ENCODE measurements around the gene FYN.

FYN gene

GRCh38 chr6:111918825-111919224 lies 45.6 kb upstream of the FYN start (continued):
- no peak for TF ChIP-seq ZNF747 (tag by site-specific recombination; IDR thresholded peaks at IDR 0.05)
- no peak for TF ChIP-seq ZNF785 (tag by site-specific recombination; IDR thresholded peaks at IDR 0.05)
- TF ChIP-seq ZNF585B (tag by site-specific recombination; IDR thresholded peaks at IDR 0.05), result no peak
- TF ChIP-seq ZNF23 (tag by site-specific recombination; IDR thresholded peaks at IDR 0.05; ENCODE audit: borderline replicate concordance), result no peak
- no peak for TF ChIP-seq ZNF561 (tag by site-specific recombination; IDR thresholded peaks at IDR 0.05; ENCODE audit: borderline replicate concordance)
- no peak for TF ChIP-seq ZNF677 (tag by site-specific recombination; IDR thresholded peaks at IDR 0.05)
- no peak for TF ChIP-seq ATF2 (tag by site-specific recombination; IDR thresholded peaks at IDR 0.05; ENCODE audit: low read depth)
- no peak for TF ChIP-seq ZBTB26 (tag by site-specific recombination; optimal IDR thresholded peaks at IDR 0.05)

DNA sequence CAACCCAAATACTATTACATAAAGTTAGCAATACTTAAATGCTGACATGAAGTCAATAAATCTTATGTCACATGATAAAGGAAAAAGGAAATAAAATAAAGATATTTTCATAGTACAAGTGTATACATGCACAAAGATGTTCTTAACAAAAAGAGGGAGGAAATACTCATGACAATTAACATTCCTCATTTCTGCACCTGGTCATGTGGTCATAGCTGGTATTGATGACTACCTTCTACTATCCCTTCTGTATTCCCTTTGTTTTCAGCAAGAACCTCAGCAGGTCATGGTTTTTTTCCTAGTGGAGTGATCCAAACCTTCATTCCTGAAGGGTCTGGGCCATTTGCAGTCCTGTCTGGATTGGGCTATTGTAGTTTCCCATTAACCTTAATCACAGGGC lies 43.5 kb upstream of the FYN start:
- H3K36me3 ChIP-seq (ENCODE audit: control insufficient read depth in 2 of 2, insufficient read depth in 1 of 2, low read length in 2 of 2), result no peaks in the 10 kb centered on the region
- peaks cover 4% of the 10 kb centered on the region; the same call in 1 of the 2 replicates for H3K4me1 ChIP-seq (ENCODE audit: control insufficient read depth, insufficient read depth, low read length)
- no peaks in the 10 kb centered on the region for H3K9me3 ChIP-seq (ENCODE audit: control insufficient read depth, insufficient read depth, low read depth, low read length)
- ChIA-PET CTCF (no interaction called here), POLR2A (no interaction called here)
- TF ChIP-seq SP2 (tag by site-specific recombination; IDR thresholded peaks at IDR 0.05) (no peak), ZNF121 (tag by site-specific recombination; IDR thresholded peaks at IDR 0.05) (no peak), ZFP69B (tag by site-specific recombination; IDR thresholded peaks at IDR 0.05) (no peak), ZNF26 (tag by site-specific recombination; IDR thresholded peaks at IDR 0.05) (no peak), ZNF792 (tag by site-specific recombination; IDR thresholded peaks at IDR 0.05) (no peak), ZNF654 (tag by site-specific recombination; IDR thresholded peaks at IDR 0.05; ENCODE audit: low read depth) (no peak), KLF1 (tag by site-specific recombination; IDR thresholded peaks at IDR 0.05) (no peak)
- TF ChIP-seq, protein P1, sequence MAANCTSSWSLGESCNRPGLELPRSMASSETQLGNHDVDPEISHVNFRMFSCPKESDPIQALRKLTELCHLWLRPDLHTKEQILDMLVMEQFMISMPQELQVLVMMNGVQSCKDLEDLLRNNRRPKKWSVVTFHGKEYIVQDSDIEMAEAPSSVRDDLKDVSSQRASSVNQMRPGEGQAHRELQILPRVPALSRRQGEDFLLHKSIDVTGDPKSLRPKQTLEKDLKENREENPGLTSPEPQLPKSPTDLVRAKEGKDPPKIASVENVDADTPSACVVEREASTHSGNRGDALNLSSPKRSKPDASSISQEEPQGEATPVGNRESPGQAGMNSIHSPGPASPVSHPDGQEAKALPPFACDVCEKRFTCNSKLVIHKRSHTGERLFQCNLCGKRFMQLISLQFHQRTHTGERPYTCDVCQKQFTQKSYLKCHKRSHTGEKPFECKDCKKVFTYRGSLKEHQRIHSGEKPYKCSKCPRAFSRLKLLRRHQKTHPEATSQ (tag by site-specific recombination; IDR thresholded peaks at IDR 0.05), result no peak
- H3K4me3 ChIP-seq (ENCODE audit: low read depth, low read length), result no peak overlapping the region
- H3K27ac ChIP-seq (ENCODE audit: extremely low read depth, low read depth, low read length), result no peak overlapping the region

DNA sequence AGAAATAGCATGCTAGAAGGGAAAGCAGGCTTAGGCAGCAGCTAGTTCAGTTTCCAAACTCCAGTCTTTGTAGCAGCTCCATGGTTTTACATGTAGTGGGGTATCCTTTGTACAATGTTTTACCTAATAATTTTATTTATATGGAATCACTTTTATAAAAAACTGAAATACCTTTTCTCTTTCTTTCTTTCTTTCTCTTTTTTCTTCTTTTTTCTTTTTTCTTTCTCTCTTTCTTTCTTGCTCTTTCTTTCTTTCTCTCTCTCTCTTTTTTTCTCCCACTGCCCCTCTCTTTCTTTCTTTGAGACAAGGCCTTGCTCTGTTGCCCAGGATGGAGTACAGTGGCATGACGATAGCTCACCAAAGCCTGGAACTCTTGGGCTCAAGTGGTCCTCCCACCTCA lies 41.4 kb upstream of the FYN start:
- ChIA-PET POLR2A (no interaction called here), CTCF (interaction anchor here (0.7 kb wide), 2 partner anchors 13 to 59 kb away, joined by 3 read pairs; no protein-coding TSS in a partner anchor)
- Histone ChIP-seq H3K9me3 (ENCODE audit: control insufficient read depth, insufficient read depth, low read depth, low read length) (no peaks in the 10 kb centered on the region), H3K4me1 (ENCODE audit: control insufficient read depth, insufficient read depth, low read length) (no peaks in the 10 kb centered on the region), H3K36me3 (ENCODE audit: control insufficient read depth in 2 of 2, insufficient read depth in 1 of 2, low read length in 2 of 2) (no peaks in the 10 kb centered on the region), H3K27ac (ENCODE audit: extremely low read depth, low read depth, low read length) (no peak overlapping the region), H3K4me3 (ENCODE audit: low read depth, low read length) (no peak overlapping the region)
- no peak for TF ChIP-seq OSR2 (tag by site-specific recombination; IDR thresholded peaks at IDR 0.05)
- 0 out of 2 replicates have a peak, but pooled peaks have one; percentile 14 for TF ChIP-seq PRDM1 (tag by site-specific recombination; IDR thresholded peaks at IDR 0.05)
- TF ChIP-seq ZNF555 (tag by site-specific recombination; conservative IDR thresholded peaks at IDR 0.05), result no peak
- TF ChIP-seq ZNF366 (tag by site-specific recombination; conservative IDR thresholded peaks at IDR 0.05), result peak; percentile 67

Measured in HEK293 (cell line).